Measurements from ENCODE around the gene RHBDD1. TPM values are rescaled to one million over a fixed set of nuclear protein-coding genes. Genes with fewer than 3 reads are reported as not detected.

The RHBDD1 gene
- total and polyA plus RNA-seq, 12 donors: 4.5 to 57.1 (median 33.7) TPM

DNA sequence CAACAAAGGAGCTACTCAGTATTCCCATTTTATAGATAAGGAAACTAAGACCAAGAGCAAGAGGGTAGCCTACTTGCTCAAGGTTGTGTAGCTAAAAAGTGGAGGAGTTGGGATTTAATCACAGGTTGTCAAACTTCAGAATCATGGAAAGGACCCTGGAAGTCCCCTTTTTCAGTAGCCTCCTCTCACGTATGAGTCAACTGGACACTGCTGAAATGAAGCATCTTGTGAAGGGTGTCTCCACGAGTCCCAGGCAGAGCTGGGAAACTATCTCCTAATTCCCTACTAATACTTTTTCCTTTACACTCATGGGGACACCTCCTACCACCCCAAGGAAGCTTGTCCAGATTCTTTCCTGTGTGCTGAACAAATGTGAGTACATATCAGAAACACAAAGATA is 155.8 kb downstream of the RHBDD1 start:
- intact Hi-C loops (cut with DNase I): loop anchor here in 1 of 10 donors (10.0 kb wide), 1 partner anchor 1107 kb away; no protein-coding TSS in a partner anchor
- no peak for ATAC-seq
- DNase-seq: no peak
- WGBS, 2 donors: 85 to 88% methylated on average over 2 of the region's 2 CpGs
- TF ChIP-seq, protein P1, sequence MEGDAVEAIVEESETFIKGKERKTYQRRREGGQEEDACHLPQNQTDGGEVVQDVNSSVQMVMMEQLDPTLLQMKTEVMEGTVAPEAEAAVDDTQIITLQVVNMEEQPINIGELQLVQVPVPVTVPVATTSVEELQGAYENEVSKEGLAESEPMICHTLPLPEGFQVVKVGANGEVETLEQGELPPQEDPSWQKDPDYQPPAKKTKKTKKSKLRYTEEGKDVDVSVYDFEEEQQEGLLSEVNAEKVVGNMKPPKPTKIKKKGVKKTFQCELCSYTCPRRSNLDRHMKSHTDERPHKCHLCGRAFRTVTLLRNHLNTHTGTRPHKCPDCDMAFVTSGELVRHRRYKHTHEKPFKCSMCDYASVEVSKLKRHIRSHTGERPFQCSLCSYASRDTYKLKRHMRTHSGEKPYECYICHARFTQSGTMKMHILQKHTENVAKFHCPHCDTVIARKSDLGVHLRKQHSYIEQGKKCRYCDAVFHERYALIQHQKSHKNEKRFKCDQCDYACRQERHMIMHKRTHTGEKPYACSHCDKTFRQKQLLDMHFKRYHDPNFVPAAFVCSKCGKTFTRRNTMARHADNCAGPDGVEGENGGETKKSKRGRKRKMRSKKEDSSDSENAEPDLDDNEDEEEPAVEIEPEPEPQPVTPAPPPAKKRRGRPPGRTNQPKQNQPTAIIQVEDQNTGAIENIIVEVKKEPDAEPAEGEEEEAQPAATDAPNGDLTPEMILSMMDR (IDR thresholded peaks at IDR 0.05): no peak
- H3K4me3 ChIP-seq: no peak overlapping the region
- H3K36me3 ChIP-seq: peaks cover 0 to 28% (median 10%) of the 10 kb centered on the region in 9 donors
- peaks cover 0 to 2% (median 0%) of the 10 kb centered on the region in 11 donors for H3K9me3 ChIP-seq
- no peaks in the 10 kb centered on the region for H3K27me3 ChIP-seq
- no peak overlapping the region for H3K27ac ChIP-seq
- peaks cover 0 to 6% (median 0%) of the 10 kb centered on the region in 9 donors for H3K4me1 ChIP-seq

DNA sequence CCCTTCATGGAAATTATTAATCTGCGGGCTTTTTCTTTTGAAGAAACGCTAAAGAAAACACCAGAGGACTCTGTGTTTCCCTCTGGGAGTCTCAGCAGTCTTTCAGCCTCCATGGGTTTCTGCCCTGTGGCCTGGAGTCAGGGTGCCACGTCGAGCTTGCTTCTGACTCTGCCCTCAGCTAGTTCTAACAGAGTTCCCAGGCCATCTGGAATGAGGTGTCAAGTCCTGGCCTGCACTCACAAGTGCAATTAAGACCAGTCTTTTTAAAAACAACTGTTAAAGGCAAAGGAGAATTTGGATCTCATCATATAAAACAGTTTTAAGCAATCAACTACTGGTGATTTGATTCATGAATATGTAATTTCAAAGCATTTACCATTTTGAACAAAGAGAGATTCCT is 157.3 kb downstream of the RHBDD1 start:
- DNase-seq (no peak), ATAC-seq (no peak)
- Histone ChIP-seq H3K4me3 (no peak overlapping the region), H3K27ac (no peak overlapping the region), H3K27me3 (no peaks in the 10 kb centered on the region), H3K9me3 (no peaks in the 10 kb centered on the region), H3K36me3 (peaks cover 0 to 36% (median 10%) of the 10 kb centered on the region in 9 donors), H3K4me1 (peaks cover 0 to 6% (median 0%) of the 10 kb centered on the region in 9 donors)
- WGBS, 2 donors: 76 to 80% methylated on average over 4 of the region's 4 CpGs
- TF ChIP-seq, protein P1 (IDR thresholded peaks at IDR 0.05): no peak
- intact Hi-C loops (cut with DNase I): loop anchor here in 1 of 10 donors (10.0 kb wide), 1 partner anchor 1108 kb away; no protein-coding TSS in a partner anchor

DNA sequence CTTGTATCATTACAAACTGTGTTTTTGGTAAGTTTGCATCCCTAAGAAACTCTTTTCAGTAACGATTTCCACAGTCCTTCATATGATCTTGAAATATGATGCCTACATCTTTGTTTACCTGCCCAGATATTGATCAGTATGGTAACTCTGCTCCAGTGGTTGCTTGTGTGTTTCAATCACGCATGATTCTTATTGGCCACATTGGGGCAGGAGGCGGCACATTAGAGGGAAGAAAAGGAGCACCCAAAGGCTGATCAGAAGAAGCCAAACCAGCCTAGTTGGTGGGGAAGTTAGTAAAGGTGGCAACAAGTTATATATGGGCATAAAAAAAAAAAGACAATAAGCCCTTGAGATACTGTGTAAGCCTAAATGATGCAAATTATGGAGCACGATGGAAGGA is 158.9 kb downstream of the RHBDD1 start:
- H3K4me3 ChIP-seq: no peak overlapping the region
- TF ChIP-seq, protein P1 (IDR thresholded peaks at IDR 0.05): no peak
- 84 to 95% methylated on average over 4 of the region's 4 CpGs for WGBS, 2 donors
- H3K27ac ChIP-seq: no peak overlapping the region
- intact Hi-C loops (cut with DNase I): loop anchor here in 1 of 10 donors (10.0 kb wide), 1 partner anchor 1110 kb away; no protein-coding TSS in a partner anchor
- no peak for ATAC-seq
- DNase-seq: no peak
- no peaks in the 10 kb centered on the region for H3K9me3 ChIP-seq
- H3K4me1 ChIP-seq: peaks cover 0 to 6% (median 0%) of the 10 kb centered on the region in 9 donors
- H3K27me3 ChIP-seq: no peaks in the 10 kb centered on the region
- H3K36me3 ChIP-seq: peaks cover 0 to 51% (median 15%) of the 10 kb centered on the region in 9 donors

DNA sequence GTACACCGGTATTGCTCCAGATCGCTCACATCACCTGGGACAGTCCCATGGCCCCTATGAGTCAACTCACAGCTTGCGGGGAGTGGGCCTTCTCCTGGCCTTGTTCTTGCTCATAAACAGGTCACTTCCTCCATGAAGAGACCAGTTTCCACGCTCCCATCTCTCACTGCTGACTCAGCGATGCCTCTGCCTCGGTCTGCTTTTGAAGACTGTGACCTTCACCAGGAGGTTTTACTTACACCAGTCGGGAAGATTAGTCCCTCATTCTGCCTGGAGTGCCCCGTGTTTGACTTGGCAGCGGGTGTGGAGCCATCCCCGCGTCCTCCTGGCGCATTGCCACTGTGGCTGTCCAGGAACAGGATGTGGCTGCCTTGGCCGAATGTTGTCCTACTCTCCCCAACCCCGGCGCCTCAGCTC is 159.8 kb downstream of the RHBDD1 start:
- Histone ChIP-seq H3K4me3 (no peak overlapping the region), H3K4me1 (peaks cover 0 to 6% (median 0%) of the 10 kb centered on the region in 9 donors), H3K27me3 (no peaks in the 10 kb centered on the region), H3K27ac (no peak overlapping the region), H3K36me3 (peaks cover 0 to 58% (median 16%) of the 10 kb centered on the region in 9 donors), H3K9me3 (no peaks in the 10 kb centered on the region)
- ATAC-seq (peak in 4 of 8 donors; percentile 25 to 61 (median 43)), DNase-seq (peak; percentile 9 to 52)
- TF ChIP-seq, protein P1 (IDR thresholded peaks at IDR 0.05): no peak
- intact Hi-C loops (cut with DNase I): loop anchor here in 1 of 10 donors (10.0 kb wide), 1 partner anchor 1111 kb away; no protein-coding TSS in a partner anchor
- WGBS, 2 donors: 67 to 72% methylated on average over 15 of the region's 15 CpGs
